Neural progenitor cell (in vitro differentiated cells): ENCODE measurements around the gene INTS11. TPM values are rescaled to one million over a fixed set of nuclear protein-coding genes. Genes with fewer than 3 reads are reported as not detected.

Source experiments
- DNase-seq: peaks from one replicate; pipeline ENCODE4 v3.0.0-alpha.2; 2016; ENCODE audit warnings: low spot score
- H2AFZ ChIP-seq: fragments of 200-600 bp; sonication (generic); replicated peaks from 2 replicates; pipeline ENCODE4 v1.6.1; 2016; ENCODE audit warnings: antibody characterized with exemption
- H3F3A ChIP-seq: fragments of 200-600 bp; sonication (generic); 2 replicates; pipeline ENCODE4 v1.6.1; 2016; ENCODE audit warnings: antibody characterized with exemption, low read depth
- H3K27ac ChIP-seq: fragments of 200-600 bp; sonication (generic); 2 replicates; pipeline ENCODE4 v1.5.1; 2016; ENCODE audit warnings: mild to moderate bottlenecking
- H3K27me3 ChIP-seq: fragments of 200-600 bp; sonication (generic); 2 replicates; pipeline ENCODE4 v1.6.1; 2016; ENCODE audit warnings: mild to moderate bottlenecking, moderate library complexity
- H3K36me3 ChIP-seq: fragments of 200-600 bp; sonication (generic); 2 replicates; pipeline ENCODE4 v1.5.1; 2016
- H3K4me1 ChIP-seq: fragments of 200-600 bp; sonication (generic); 2 replicates; pipeline ENCODE4 v1.6.1; 2016; ENCODE audit warnings: mixed run types
- H3K4me2 ChIP-seq: fragments of 200-600 bp; sonication (generic); 2 replicates; pipeline ENCODE4 v1.6.1; 2016
- H3K4me3 ChIP-seq: fragments of 200-600 bp; sonication (generic); 2 replicates; pipeline ENCODE4 v1.5.1; 2016
- H3K79me2 ChIP-seq: fragments of 200-600 bp; sonication (generic); 2 replicates; pipeline ENCODE4 v1.6.1; 2016; ENCODE audit warnings: low read depth
- H3K9ac ChIP-seq: fragments of 200-600 bp; sonication (generic); 2 replicates; pipeline ENCODE4 v1.6.1; 2016
- H3K9me3 ChIP-seq: fragments of 200-600 bp; sonication (generic); 2 replicates; pipeline ENCODE4 v1.5.1; 2016; ENCODE audit warnings: low read depth
- H4K20me1 ChIP-seq: fragments of 200-600 bp; sonication (generic); 2 replicates; pipeline ENCODE4 v1.6.1; 2016; ENCODE audit warnings: low read depth
- H3K27ac Mint-ChIP-seq: 3 replicates; pipeline ENCODE4 v1.8.0; 2021; ENCODE audit warnings: mixed read lengths
- H3K27me3 Mint-ChIP-seq: 2 replicates; pipeline ENCODE4 v1.8.0; 2022; ENCODE audit warnings: low read depth, mild to moderate bottlenecking, inconsistent platforms, moderate library complexity, mixed read lengths; ENCODE audit not compliant: insufficient read depth
- H3K36me3 Mint-ChIP-seq: 3 replicates; pipeline ENCODE4 v1.8.0; 2021; ENCODE audit warnings: mixed read lengths
- H3K4me1 Mint-ChIP-seq: 3 replicates; pipeline ENCODE4 v1.8.0; 2021; ENCODE audit warnings: mixed read lengths
- H3K4me3 Mint-ChIP-seq: 3 replicates; pipeline ENCODE4 v1.8.0; 2021; ENCODE audit warnings: mild to moderate bottlenecking, moderate library complexity, mixed read lengths
- H3K9me3 Mint-ChIP-seq: 3 replicates; pipeline ENCODE4 v1.8.0; 2020; ENCODE audit warnings: mixed read lengths
- CTCF ChIP-seq: fragments of 200-600 bp; sonication (generic); IDR thresholded peaks from 2 replicates; pipeline ENCODE4 v1.5.1; 2017; ENCODE audit warnings: antibody characterized with exemption, mild to moderate bottlenecking
- EZH2 ChIP-seq: fragments of 200-600 bp; sonication (generic); IDR thresholded peaks from 2 replicates; pipeline ENCODE4 v1.6.1; 2017; ENCODE audit warnings: antibody characterized with exemption, mild to moderate bottlenecking, moderate library complexity
- EZH2phosphoT487 ChIP-seq: fragments of 200-600 bp; sonication (generic); IDR thresholded peaks from 2 replicates; pipeline ENCODE4 v1.6.1; 2017; ENCODE audit warnings: antibody characterized with exemption
- total RNA-seq: library from RNA; depleted of rRNA; stranded (reverse); fragments of >200 nt; gene quantifications from 2 replicates; pipeline ENCODE4 v1.2.3, GENCODE V29; 2015; ENCODE audit warnings: low replicate concordance

The INTS11 gene
- total RNA-seq, 1 donor from 2014 or later, result 62.4 TPM

- Histone ChIP-seq H3K4me3 (no peak overlapping the region), H3K27ac (no peak overlapping the region), H3K4me2 (no peak overlapping the region), H3K79me2 (peaks cover 77% of the 10 kb centered on the region), H3K27me3 (no peaks in the 10 kb centered on the region), H2AFZ (no peak overlapping the region), H3K4me1 (peaks cover 4% of the 10 kb centered on the region), H3K36me3 (no peaks in the 10 kb centered on the region), H3K9me3 (no peaks in the 10 kb centered on the region), H3K9ac (no peak overlapping the region), H4K20me1 (peaks cover 70% of the 10 kb centered on the region), H3F3A (no peaks in the 10 kb centered on the region)
- Mint-ChIP-seq H3K4me3 (peak overlapping the region; percentile 86), H3K27me3 (peaks cover 13% of the 10 kb centered on the region), H3K27ac (no peak overlapping the region), H3K4me1 (peaks cover 11% of the 10 kb centered on the region), H3K36me3 (peaks cover 7% of the 10 kb centered on the region), H3K9me3 (no peaks in the 10 kb centered on the region)
- no peak for DNase-seq
- TF ChIP-seq EZH2, result no peak
- TF ChIP-seq CTCF, result no peak
- TF ChIP-seq EZH2phosphoT487, result no peak
Measured at GRCh38 chr1:1322418-1322817, 2.0 kb downstream of the INTS11 start.

GRCh38 chr1:1321477-1321876, 3.0 kb downstream of the INTS11 start:
- Mint-ChIP-seq H3K4me3 (no peak overlapping the region), H3K27me3 (peaks cover 10% of the 10 kb centered on the region), H3K27ac (no peak overlapping the region), H3K9me3 (no peaks in the 10 kb centered on the region), H3K4me1 (peaks cover 11% of the 10 kb centered on the region), H3K36me3 (peaks cover 9% of the 10 kb centered on the region)
- Histone ChIP-seq H3F3A (peaks cover 7% of the 10 kb centered on the region), H3K4me2 (no peak overlapping the region), H4K20me1 (peaks cover 79% of the 10 kb centered on the region), H3K36me3 (no peaks in the 10 kb centered on the region), H3K4me3 (no peak overlapping the region), H3K27ac (no peak overlapping the region), H3K27me3 (no peaks in the 10 kb centered on the region), H3K4me1 (peaks cover 4% of the 10 kb centered on the region), H3K79me2 (peaks cover 86% of the 10 kb centered on the region), H2AFZ (no peak overlapping the region), H3K9ac (no peak overlapping the region), H3K9me3 (no peaks in the 10 kb centered on the region)
- TF ChIP-seq CTCF, result no peak
- TF ChIP-seq EZH2, result no peak
- TF ChIP-seq EZH2phosphoT487, result no peak
- DNase-seq, result no peak

GRCh38 chr1:1320666-1321448, 3.6 kb downstream of the INTS11 start:
- TF ChIP-seq EZH2phosphoT487 (no peak), CTCF (no peak), EZH2 (no peak)
- Histone ChIP-seq H2AFZ (no peak overlapping the region), H3K36me3 (no peaks in the 10 kb centered on the region), H3K79me2 (peaks cover 91% of the 10 kb centered on the region), H3F3A (peaks cover 13% of the 10 kb centered on the region), H3K4me3 (no peak overlapping the region), H3K27ac (no peak overlapping the region), H4K20me1 (peaks cover 80% of the 10 kb centered on the region), H3K4me1 (peaks cover 9% of the 10 kb centered on the region), H3K27me3 (no peaks in the 10 kb centered on the region), H3K9me3 (no peaks in the 10 kb centered on the region), H3K9ac (no peak overlapping the region), H3K4me2 (no peak overlapping the region)
- H3K27me3 Mint-ChIP-seq, result peaks cover 12% of the 10 kb centered on the region
- H3K36me3 Mint-ChIP-seq, result peaks cover 10% of the 10 kb centered on the region
- DNase-seq, result no peak
- H3K27ac Mint-ChIP-seq, result no peak overlapping the region
- no peak overlapping the region for H3K4me3 Mint-ChIP-seq
- H3K4me1 Mint-ChIP-seq, result peaks cover 16% of the 10 kb centered on the region
- H3K9me3 Mint-ChIP-seq, result no peaks in the 10 kb centered on the region
